ENCODE measurements around the gene RXFP4. TPM values are rescaled to one million over a fixed set of nuclear protein-coding genes. Genes with fewer than 3 reads are reported as not detected.

RXFP4 gene
- total RNA-seq, 1 donor from 2014 or later, result not detected

DNA sequence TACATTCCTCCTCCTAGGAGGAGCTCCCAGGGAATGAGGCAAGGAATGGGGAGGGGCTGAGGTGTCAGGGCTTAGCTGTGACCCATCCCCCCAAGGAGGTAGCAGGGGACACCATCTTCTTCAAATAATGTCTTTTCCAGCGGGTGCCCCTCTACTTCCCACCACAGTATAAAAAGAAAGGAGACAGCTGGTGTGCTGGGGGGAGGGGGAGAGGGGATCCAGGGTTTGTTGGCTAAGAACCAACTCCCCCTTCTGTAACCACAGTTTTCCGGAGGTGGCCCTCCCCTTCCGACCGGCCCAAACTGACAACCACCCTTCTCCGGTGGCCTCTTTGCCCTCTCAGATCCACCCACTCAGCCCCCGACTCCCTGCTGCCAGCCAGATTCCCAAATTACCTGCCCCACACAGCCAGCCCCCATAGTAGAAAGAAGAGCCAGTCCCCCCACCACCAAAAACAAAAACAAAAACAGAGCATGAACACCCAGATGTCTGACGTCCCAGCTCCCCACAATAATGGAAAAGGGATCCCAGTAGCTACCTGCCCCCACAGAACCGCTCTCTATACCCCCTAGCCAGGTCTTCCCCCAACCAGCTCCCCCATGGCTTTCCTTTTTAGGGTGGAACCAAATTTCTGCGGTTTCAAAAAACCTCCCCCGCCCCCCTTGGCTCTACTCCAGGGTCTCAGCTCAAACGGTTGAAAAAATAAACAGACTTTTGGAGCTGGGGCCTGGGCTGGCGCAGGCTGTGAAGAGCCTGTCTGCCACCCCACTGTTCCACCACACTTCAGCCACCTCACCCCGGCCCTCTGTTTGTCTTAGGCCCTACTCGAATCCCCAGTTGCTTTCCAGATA is 34.8 kb downstream of the RXFP4 start:
- Mint-ChIP-seq H3K27me3 (ENCODE audit: unreplicated experiment) (no peaks in the 10 kb centered on the region), H3K4me3 (ENCODE audit: unreplicated experiment) (peak overlapping the region; percentile 88), H3K27ac (ENCODE audit: unreplicated experiment) (peak overlapping the region; percentile 98), H3K4me1 (ENCODE audit: unreplicated experiment) (peaks cover 82% of the 10 kb centered on the region), H3K9me3 (ENCODE audit: unreplicated experiment) (no peaks in the 10 kb centered on the region), H3K36me3 (ENCODE audit: unreplicated experiment) (peaks cover 4% of the 10 kb centered on the region)
- no peak for TF ChIP-seq CTCF (IDR thresholded peaks at IDR 0.05)
- DNase-seq (ENCODE audit: extremely low spot score, unreplicated experiment), result no peak

DNA sequence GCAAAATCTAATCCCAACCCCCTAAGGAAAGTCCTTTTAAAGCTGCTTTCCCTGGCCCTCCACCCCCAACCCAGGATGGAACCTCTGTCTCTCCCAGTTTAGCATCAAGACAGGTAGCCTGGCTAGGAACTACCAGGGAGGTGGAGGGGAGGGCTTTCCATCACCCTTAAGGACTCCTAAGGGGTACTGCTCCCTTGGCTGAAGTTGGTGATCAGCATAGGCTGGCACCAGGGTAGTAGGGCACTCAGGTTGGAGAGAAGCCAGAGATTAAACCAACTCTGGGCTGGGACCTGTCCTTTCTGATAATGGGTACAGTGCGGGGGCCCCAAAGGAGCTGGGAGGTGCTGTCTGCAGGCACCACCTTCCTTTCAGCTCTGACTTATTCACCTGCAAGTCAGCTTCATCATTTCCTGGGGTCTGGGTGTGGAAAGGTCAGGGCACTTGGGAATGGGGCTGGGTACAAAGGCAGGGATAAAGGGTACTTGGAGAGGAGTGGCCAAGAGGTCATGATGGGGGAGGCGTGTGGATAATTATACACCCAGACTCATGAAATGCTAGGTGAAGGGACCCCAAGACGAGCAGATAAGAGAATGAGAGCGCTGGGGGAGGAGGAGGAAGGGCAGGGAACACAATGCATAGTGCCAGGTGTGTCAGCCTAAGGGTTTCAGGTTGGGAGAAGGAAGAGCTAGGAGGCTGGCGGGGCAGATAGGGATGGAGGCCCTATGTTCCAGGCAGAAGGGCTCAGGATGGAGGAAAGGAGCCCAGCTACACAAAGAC is 35.7 kb downstream of the RXFP4 start:
- H3K36me3 Mint-ChIP-seq (ENCODE audit: unreplicated experiment), result peaks cover 9% of the 10 kb centered on the region
- DNase-seq (ENCODE audit: extremely low spot score, unreplicated experiment), result no peak
- no peak for TF ChIP-seq CTCF (IDR thresholded peaks at IDR 0.05)
- no peaks in the 10 kb centered on the region for H3K9me3 Mint-ChIP-seq (ENCODE audit: unreplicated experiment)
- H3K27ac Mint-ChIP-seq (ENCODE audit: unreplicated experiment), result peak overlapping the region; percentile 98
- H3K4me1 Mint-ChIP-seq (ENCODE audit: unreplicated experiment), result peaks cover 84% of the 10 kb centered on the region
- H3K27me3 Mint-ChIP-seq (ENCODE audit: unreplicated experiment), result no peaks in the 10 kb centered on the region
- H3K4me3 Mint-ChIP-seq (ENCODE audit: unreplicated experiment), result peak overlapping the region; percentile 88

DNA sequence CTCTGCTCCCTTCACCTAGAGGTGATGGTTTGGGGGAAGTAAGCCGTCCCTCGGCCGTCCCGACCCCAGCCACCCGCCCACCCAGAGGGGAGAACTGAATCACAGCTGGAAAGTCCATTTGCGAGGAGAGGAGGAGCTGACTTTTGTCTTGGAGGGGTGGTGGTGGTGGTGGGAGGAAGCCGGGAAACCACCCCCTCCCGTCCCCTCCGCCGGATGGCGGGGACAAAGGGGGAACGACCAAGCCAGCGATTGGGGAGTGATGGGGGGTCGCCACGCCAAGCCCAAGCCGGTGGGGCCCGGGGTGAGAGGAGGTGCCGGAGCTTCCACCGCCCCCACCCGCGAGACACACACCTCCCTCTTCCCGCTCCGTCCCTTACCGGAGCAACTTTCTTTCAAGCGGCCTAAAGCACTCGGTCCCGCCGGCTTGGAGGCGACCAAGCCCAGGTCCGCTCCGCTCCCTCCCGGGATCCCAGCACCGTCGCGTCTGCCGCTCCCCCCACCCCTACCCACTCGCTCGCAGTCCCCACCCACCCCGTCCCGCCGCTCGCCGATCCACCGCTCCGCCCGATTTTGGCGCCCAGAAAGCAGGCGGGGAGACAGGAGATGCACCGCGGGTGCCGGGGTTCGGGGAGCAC is 36.4 kb downstream of the RXFP4 start:
- no peak for TF ChIP-seq CTCF (IDR thresholded peaks at IDR 0.05)
- Mint-ChIP-seq H3K4me1 (ENCODE audit: unreplicated experiment) (peaks cover 84% of the 10 kb centered on the region), H3K27me3 (ENCODE audit: unreplicated experiment) (no peaks in the 10 kb centered on the region), H3K36me3 (ENCODE audit: unreplicated experiment) (peaks cover 9% of the 10 kb centered on the region), H3K27ac (ENCODE audit: unreplicated experiment) (peak overlapping the region; percentile 98), H3K4me3 (ENCODE audit: unreplicated experiment) (peak overlapping the region; percentile 88), H3K9me3 (ENCODE audit: unreplicated experiment) (no peaks in the 10 kb centered on the region)
- no peak for DNase-seq (ENCODE audit: extremely low spot score, unreplicated experiment)

DNA sequence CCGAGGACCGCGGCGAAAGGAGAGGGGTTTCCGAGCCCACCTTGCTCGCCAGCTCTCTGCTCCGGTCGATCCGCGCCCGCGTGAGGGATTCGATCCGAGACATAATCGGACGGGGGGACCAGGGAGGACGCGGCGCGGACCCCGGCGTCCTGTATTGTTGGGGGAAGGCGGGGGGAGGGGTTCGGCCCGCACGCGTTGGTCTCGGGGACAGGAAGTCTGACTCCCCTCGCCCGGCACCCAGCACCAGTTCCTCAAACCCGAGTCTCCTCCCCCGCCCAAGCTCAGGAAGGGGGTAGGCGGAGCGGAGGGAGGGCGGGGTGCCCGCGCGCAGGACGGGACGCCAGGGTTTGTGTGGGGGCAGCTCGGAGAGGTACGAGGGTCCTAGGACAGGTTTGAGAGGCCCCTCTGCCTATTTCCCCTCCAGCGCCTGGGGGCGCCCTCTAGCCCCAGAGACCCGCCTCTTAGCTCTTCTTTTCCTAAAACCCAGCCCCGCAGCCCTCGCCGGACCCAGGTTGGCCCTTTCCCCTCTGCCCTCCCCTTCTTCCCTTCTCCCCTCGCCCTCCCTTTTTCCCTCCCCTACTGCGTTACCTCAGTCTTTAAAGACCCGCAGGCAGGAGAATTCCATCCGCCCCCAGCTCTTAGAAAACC is 37.0 kb downstream of the RXFP4 start, which contains the start of gene ARHGEF2:
ARHGEF2 (minus strand) TSS at position 223 of the 648 bp plus-strand sequence; CDS start at position 103, 120 bp downstream.
- H3K4me1 Mint-ChIP-seq (ENCODE audit: unreplicated experiment), result peaks cover 84% of the 10 kb centered on the region
- peak; percentile 43 for TF ChIP-seq CTCF (IDR thresholded peaks at IDR 0.05)
- H3K27ac Mint-ChIP-seq (ENCODE audit: unreplicated experiment), result peak within 1 kb of the TSS; percentile 98
- DNase-seq (ENCODE audit: extremely low spot score, unreplicated experiment), result no peak
- no peaks in the 10 kb centered on the region for H3K27me3 Mint-ChIP-seq (ENCODE audit: unreplicated experiment)
- peak within 1 kb of the TSS; percentile 88 for H3K4me3 Mint-ChIP-seq (ENCODE audit: unreplicated experiment)
- no peaks in the 10 kb centered on the region for H3K9me3 Mint-ChIP-seq (ENCODE audit: unreplicated experiment)
- H3K36me3 Mint-ChIP-seq (ENCODE audit: unreplicated experiment), result peaks cover 9% of the 10 kb centered on the region

All from osteocyte (in vitro differentiated cells).